ENCODE measurements around the gene KCNQ5. TPM values are rescaled to one million over a fixed set of nuclear protein-coding genes. Genes with fewer than 3 reads are reported as not detected.

Gene KCNQ5
- total and polyA plus RNA-seq, 2 of the 8 experiments (the other 6 are each of a cell fraction or from before 2014, with no cell fraction given), result 0.83 to 1.2 TPM

- no peak overlapping the region for H2BK12ac ChIP-seq (ENCODE audit: low read depth, low read length)
- H4K20me1 ChIP-seq (replicated peaks in 1 of 2; ENCODE audit: control insufficient read depth in 1 of 2, insufficient read depth in 2 of 2, low read length in 2 of 2), result no peaks in the 10 kb centered on the region
- H2AK5ac ChIP-seq (ENCODE audit: low read depth, low read length), result no peak overlapping the region
- no peak overlapping the region for H3K4me3 ChIP-seq (ENCODE audit: extremely low read depth in 1 of 4, insufficient read depth in 2 of 4, low read depth in 3 of 4, low read length in 4 of 4)
- no peaks in the 10 kb centered on the region for H3K27me3 ChIP-seq (replicated peaks in 1 of 4; ENCODE audit: control insufficient read depth in 3 of 4, extremely low read depth in 1 of 4, insufficient read depth in 3 of 4, low read length in 3 of 4)
- no peaks in the 10 kb centered on the region for H3K79me1 ChIP-seq (ENCODE audit: low read depth, low read length)
- H4K91ac ChIP-seq (replicated peaks; ENCODE audit: insufficient read length, low read length), result no peak overlapping the region
- H3K79me2 ChIP-seq (ENCODE audit: control insufficient read depth in 1 of 2, insufficient read depth in 2 of 2, low read length in 2 of 2), result no peaks in the 10 kb centered on the region
- H3K9me3 ChIP-seq (ENCODE audit: insufficient read depth in 2 of 2, low read depth in 1 of 2, low read length in 1 of 2), result no peaks in the 10 kb centered on the region
- no peak overlapping the region for H2BK15ac ChIP-seq (ENCODE audit: low read length)
- no peak overlapping the region for H3K4ac ChIP-seq (replicated peaks; ENCODE audit: insufficient read length, low read depth, low read length)
- no peak overlapping the region for H3K27ac ChIP-seq (ENCODE audit: low read depth, low read length)
- CTCF ChIA-PET (ENCODE audit: partially characterized antibody), result no interaction called here
- H3K56ac ChIP-seq (replicated peaks; ENCODE audit: insufficient read length, low read depth, low read length), result no peak overlapping the region
- DNase-seq (ENCODE audit: low read depth in 1 of 2, low spot score in 2 of 2) (no peak), FAIRE-seq (no peak)
- H3K18ac ChIP-seq (ENCODE audit: extremely low read depth, low read length), result no peak overlapping the region
- H3K4me2 ChIP-seq (ENCODE audit: insufficient read depth in 1 of 2, low read depth in 2 of 2, low read length in 2 of 2), result no peak overlapping the region
- no peak overlapping the region for H3K9ac ChIP-seq (replicated peaks in 1 of 4; ENCODE audit: extremely low read depth in 1 of 4, low read depth in 3 of 4, low read length in 3 of 4)
- no peak overlapping the region for H2BK120ac ChIP-seq (replicated peaks; ENCODE audit: low read depth, low read length)
- WGBS, 2 experiments (ENCODE audit: extremely low coverage in 1 of 2, insufficient coverage in 1 of 2, insufficient read length in 1 of 2, insufficient replicate concordance in 2 of 2, low coverage in 1 of 2, low lambda C conversion rate in 2 of 2, missing lambda C conversion rate in 1 of 2), result 80% methylated on average over 1 of the region's 1 CpG; no CpG with 5 or more reads in 1 of the 2 experiments
- no peaks in the 10 kb centered on the region; the same call in 1 of the 2 replicates for H3K23me2 ChIP-seq (ENCODE audit: low read depth, low read length)
- no peaks in the 10 kb centered on the region for H3K36me3 ChIP-seq (ENCODE audit: control insufficient read depth in 2 of 4, insufficient read depth in 4 of 4, low read length in 3 of 4)
- no peak overlapping the region for H2BK20ac ChIP-seq (ENCODE audit: low read length)
- no peak overlapping the region for H2AFZ ChIP-seq (ENCODE audit: low read length)
- no peak overlapping the region for H4K8ac ChIP-seq (ENCODE audit: extremely low read depth, insufficient read depth, low read length)
- no peak overlapping the region for H4K5ac ChIP-seq (ENCODE audit: insufficient read length, low read depth, low read length)
- POLR2A ChIA-PET (ENCODE audit: partially characterized antibody), result no interaction called here
- H3K23ac ChIP-seq (ENCODE audit: insufficient read length), result no peak overlapping the region
- no peak overlapping the region for H3K14ac ChIP-seq (ENCODE audit: insufficient read length)
- no peaks in the 10 kb centered on the region for H3K4me1 ChIP-seq (replicated peaks in 1 of 4; ENCODE audit: control insufficient read depth in 3 of 4, insufficient read depth in 4 of 4, low read length in 3 of 4)
- H2BK5ac ChIP-seq (ENCODE audit: low read depth, low read length), result no peak overlapping the region
- TF ChIP-seq CTBP2 (IDR thresholded peaks at IDR 0.05; ENCODE audit: borderline replicate concordance, insufficient read depth, insufficient read length, low read length) (no peak), EZH2 (IDR thresholded peaks at IDR 0.05; ENCODE audit: low read depth, low read length, severe bottlenecking) (no peak), HDAC2 (IDR thresholded peaks at IDR 0.05; ENCODE audit: borderline replicate concordance in 1 of 2, low read depth in 2 of 2, low read length in 2 of 2) (no peak), POLR2A (IDR thresholded peaks at IDR 0.05; ENCODE audit: control extremely low read depth in 1 of 2, low read depth in 2 of 2, low read length in 2 of 2) (no peak), RAD21 (IDR thresholded peaks at IDR 0.05 in 1 of 2, conservative IDR thresholded peaks at IDR 0.05 in 1 of 2; ENCODE audit: low read depth in 2 of 2, low read length in 2 of 2) (no peak), RNF2 (IDR thresholded peaks at IDR 0.05; ENCODE audit: borderline replicate concordance, low read depth, low read length, missing control alignments, poor library complexity, severe bottlenecking) (no peak), MAX (IDR thresholded peaks at IDR 0.05) (no peak), SUZ12 (IDR thresholded peaks at IDR 0.05; ENCODE audit: low read length) (no peak), POLR2AphosphoS5 (IDR thresholded peaks at IDR 0.05; ENCODE audit: low read depth, low read length) (no peak), RXRA (IDR thresholded peaks at IDR 0.05; ENCODE audit: insufficient read depth, low read depth, low read length) (no peak), CBX8 (IDR thresholded peaks at IDR 0.05; ENCODE audit: borderline replicate concordance, low read depth, low read length) (no peak), RBBP5 (IDR thresholded peaks at IDR 0.05; ENCODE audit: borderline replicate concordance, low read depth, low read length) (no peak), TAF7 (optimal IDR thresholded peaks at IDR 0.05; ENCODE audit: borderline replicate concordance, low read depth, low read length) (no peak)
Measured at GRCh38 chr6:72941751-72942150, 319.9 kb downstream of the KCNQ5 start.

Measured in H1 (cell line).